DMS153 (cell line): ENCODE measurements around the gene TSPAN3.
A peak's percentile ranks its signal among the peaks of the same experiment; 100 is the strongest.

ENCODE experiments used
- DNase-seq: peaks from one replicate; lab custom pipeline; 2025; lab: John Stamatoyannopoulos, UW

TSPAN3 gene

GRCh38 chr15:77070495-77071304 lies at the start of gene TSPAN3:
TSS of gene TSPAN3 (minus strand) at chr15:77071109. CDS start at chr15:77070954, 155 bp downstream.
- DNase-seq = peak; percentile 32

GRCh38 chr15:77120576-77120975 lies 49.7 kb upstream of the TSPAN3 start:
- no peak for DNase-seq

- DNase-seq = no peak
These were observed 48.5 kb upstream of the TSPAN3 start for GRCh38 chr15:77119446-77119845.

GRCh38 chr15:77118882-77119321 lies 48.0 kb upstream of the TSPAN3 start:
- DNase-seq = no peak

GRCh38 chr15:77115179-77115578 lies 44.3 kb upstream of the TSPAN3 start:
- no peak for DNase-seq

- no peak for DNase-seq
These were observed 42.1 kb upstream of the TSPAN3 start for GRCh38 chr15:77112838-77113504.

- DNase-seq = no peak
These were observed 40.9 kb upstream of the TSPAN3 start for GRCh38 chr15:77111789-77112188.

GRCh38 chr15:77107531-77108355 lies 36.8 kb upstream of the TSPAN3 start:
- DNase-seq = no peak

GRCh38 chr15:77107068-77107467 lies 36.2 kb upstream of the TSPAN3 start:
- DNase-seq = no peak

- no peak for DNase-seq
These were observed 33.2 kb upstream of the TSPAN3 start for GRCh38 chr15:77104155-77104554.

GRCh38 chr15:77099741-77100463 lies 29.0 kb upstream of the TSPAN3 start:
- DNase-seq = no peak

GRCh38 chr15:77098572-77098971 lies 27.7 kb upstream of the TSPAN3 start:
- DNase-seq = no peak

- DNase-seq = no peak
These were observed 27.0 kb upstream of the TSPAN3 start for GRCh38 chr15:77097921-77098320.

- no peak for DNase-seq
These were observed 26.4 kb upstream of the TSPAN3 start for GRCh38 chr15:77097248-77097721.

- DNase-seq = no peak
These were observed 25.6 kb upstream of the TSPAN3 start for GRCh38 chr15:77096541-77096940.

GRCh38 chr15:77096138-77096537 lies 25.2 kb upstream of the TSPAN3 start:
- no peak for DNase-seq

- DNase-seq = no peak
These were observed 23.6 kb upstream of the TSPAN3 start for GRCh38 chr15:77094397-77095030.

GRCh38 chr15:77093436-77093835 lies 22.5 kb upstream of the TSPAN3 start:
- no peak for DNase-seq

GRCh38 chr15:77091097-77091496 lies 20.2 kb upstream of the TSPAN3 start:
- no peak for DNase-seq

- DNase-seq = no peak
These were observed 16.3 kb upstream of the TSPAN3 start for GRCh38 chr15:77087213-77087612.

GRCh38 chr15:77085297-77085696 lies 14.4 kb upstream of the TSPAN3 start:
- DNase-seq = no peak
